Esophagus squamous epithelium (tissue), 4 donors: ENCODE measurements around the gene VSIG10L.

Experiments
- CTCF ChIP-seq, 6 experiments: fragments of 450-650 bp in 4 of 6; fragments of 200-600 bp in 2 of 6; sonication (generic) in 2 of 6; IDR thresholded peaks; one replicate each; pipeline ENCODE4 v1.5.1; 2016 to 2019; ENCODE audit warnings: antibody characterized with exemption in 6 of 6, mild to moderate bottlenecking in 4 of 6, moderate library complexity in 4 of 6
- POLR2A ChIP-seq, 4 donors: fragments of 450-650 bp; IDR thresholded peaks; one replicate each; pipeline ENCODE4 v1.6.1; 2017; ENCODE audit warnings: antibody characterized with exemption in 4 of 4, mild to moderate bottlenecking in 4 of 4, moderate library complexity in 3 of 4

GRCh38 chr19:51289635-51290034 is 52.3 kb downstream of the VSIG10L start:
- TF ChIP-seq CTCF (IDR thresholded peaks at IDR 0.05) (no peak), POLR2A (IDR thresholded peaks at IDR 0.05) (no peak)
